SU-DHL-6 (cell line): ENCODE data around the gene HECW1.
A peak's percentile ranks its signal among the peaks of the same experiment; 100 is the strongest.
"Not testable (repeated sequence)": the region's sequence is repeated elsewhere in the genome, so short reads cannot be mapped to it uniquely, and the experiment has no call there.

ENCODE experiments used
- H2AFZ ChIP-seq: fragments of 200-600 bp; sonication (generic); 2 replicates; pipeline ENCODE4 v1.6.1; 2014; ENCODE audit warnings: low read depth, mild to moderate bottlenecking, moderate library complexity, mixed read lengths, antibody characterized with exemption, low read length; ENCODE audit not compliant: severe bottlenecking
- H3F3A ChIP-seq: fragments of 200-600 bp; shearing (Covaris generic); 2 replicates; pipeline ENCODE4 v1.6.0; 2016; ENCODE audit warnings: antibody characterized with exemption, mild to moderate bottlenecking; ENCODE audit not compliant: insufficient read depth
- H3K27ac ChIP-seq: fragments of 200-600 bp; sonication (generic); 2 replicates; pipeline ENCODE4 v1.5.1; 2016; ENCODE audit warnings: low read depth, mild to moderate bottlenecking, low read length, moderate library complexity, mixed read lengths
- H3K27me3 ChIP-seq: fragments of 200-600 bp; sonication (generic), shearing (Covaris generic); 2 replicates; pipeline ENCODE4 v1.6.0; 2014; ENCODE audit warnings: mild to moderate bottlenecking, low read length
- H3K36me3 ChIP-seq: fragments of 200-600 bp; sonication (generic); 2 replicates; pipeline ENCODE4 v1.6.1; 2014; ENCODE audit warnings: mild to moderate bottlenecking, low read length, mixed read lengths
- H3K4me2 ChIP-seq: fragments of 300-600, 200-600 bp; shearing (Covaris generic), sonication (generic); 2 replicates; pipeline ENCODE4 v1.6.0; 2014; ENCODE audit warnings: low read length, low read depth, mild to moderate bottlenecking; ENCODE audit not compliant: poor library complexity, severe bottlenecking
- H3K4me3 ChIP-seq: fragments of 200-600 bp; sonication (generic); 2 replicates; pipeline ENCODE4 v1.5.1; 2014; ENCODE audit warnings: antibody characterized with exemption, low read length, mild to moderate bottlenecking, mixed read lengths; ENCODE audit not compliant: insufficient read depth, poor library complexity, severe bottlenecking
- H3K79me2 ChIP-seq: fragments of 200-600 bp; sonication (generic); 2 replicates; pipeline ENCODE4 v1.6.1; 2014; ENCODE audit warnings: mild to moderate bottlenecking, low read length, moderate library complexity; ENCODE audit not compliant: insufficient read depth
- H3K9ac ChIP-seq: fragments of 200-600 bp; sonication (generic); 2 replicates; pipeline ENCODE4 v1.7.0; 2014; ENCODE audit warnings: mild to moderate bottlenecking, low read length
- H3K9me2 ChIP-seq: fragments of 200-600 bp; sonication (generic); replicated peaks from 2 replicates; pipeline ENCODE4 v1.6.1; 2014; ENCODE audit warnings: low read length; ENCODE audit not compliant: insufficient read depth
- H3K9me3 ChIP-seq: fragments of 200-600 bp; sonication (generic); 2 replicates; pipeline ENCODE4 v1.6.1; 2014; ENCODE audit warnings: low read length, mixed read lengths; ENCODE audit not compliant: insufficient read depth
- H4K20me1 ChIP-seq: fragments of 200-600 bp; sonication (generic); 2 replicates; pipeline ENCODE4 v1.6.1; 2014; ENCODE audit warnings: low read depth, mild to moderate bottlenecking, antibody characterized with exemption, low read length, moderate library complexity, mixed read lengths
- CTCF ChIP-seq: fragments of 200-600 bp; sonication (generic); IDR thresholded peaks from one replicate; pipeline ENCODE4 v1.5.1; 2017; ENCODE audit warnings: antibody characterized with exemption, mild to moderate bottlenecking, low read length, moderate library complexity; ENCODE audit not compliant: insufficient read depth, poor library complexity, severe bottlenecking
- EZH2phosphoT487 ChIP-seq: fragments of 200-600 bp; sonication (generic), shearing (Covaris generic); conservative IDR thresholded peaks from 2 replicates; pipeline ENCODE4 v1.6.1; 2018; ENCODE audit warnings: mild to moderate bottlenecking, antibody characterized with exemption, low read length, moderate library complexity, mixed read lengths

The HECW1 gene

GRCh38 chr7:43592326-43592725, 479.9 kb downstream of the HECW1 start:
- Histone ChIP-seq H3K27me3 (no peaks in the 10 kb centered on the region), H3K27ac (peak overlapping the region; percentile 16; the same call in 1 of the 2 replicates), H3K4me2 (peak overlapping the region; percentile 75), H3F3A (peaks cover 54% of the 10 kb centered on the region), H3K9me2 (no peaks in the 10 kb centered on the region), H3K36me3 (peaks cover 56% of the 10 kb centered on the region), H2AFZ (no peak overlapping the region), H3K9ac (no peak overlapping the region), H3K4me3 (no peak overlapping the region), H3K79me2 (peaks cover 100% of the 10 kb centered on the region), H3K9me3 (no peaks in the 10 kb centered on the region), H4K20me1 (peaks cover 96% of the 10 kb centered on the region)
- TF ChIP-seq CTCF (no peak), EZH2phosphoT487 (no peak)

GRCh38 chr7:43593010-43593409, 480.6 kb downstream of the HECW1 start:
- Histone ChIP-seq H3K27me3 (no peaks in the 10 kb centered on the region), H3K9ac (no peak overlapping the region), H2AFZ (no peak overlapping the region), H4K20me1 (peaks cover 93% of the 10 kb centered on the region), H3K9me3 (no peaks in the 10 kb centered on the region), H3K79me2 (peaks cover 100% of the 10 kb centered on the region), H3K36me3 (peaks cover 54% of the 10 kb centered on the region), H3F3A (peaks cover 48% of the 10 kb centered on the region), H3K27ac (no peak overlapping the region; the same call in 1 of the 2 replicates), H3K4me3 (no peak overlapping the region), H3K9me2 (no peaks in the 10 kb centered on the region), H3K4me2 (peak overlapping the region; percentile 75)
- no peak for TF ChIP-seq CTCF
- no peak for TF ChIP-seq EZH2phosphoT487

GRCh38 chr7:43594020-43594419, 481.6 kb downstream of the HECW1 start:
- Histone ChIP-seq H4K20me1 (peaks cover 89% of the 10 kb centered on the region), H3K9me2 (no peaks in the 10 kb centered on the region), H3K4me3 (no peak overlapping the region), H3K27ac (peak overlapping the region; percentile 6; the same call in 1 of the 2 replicates), H3K79me2 (peaks cover 100% of the 10 kb centered on the region), H2AFZ (no peak overlapping the region), H3K9me3 (no peaks in the 10 kb centered on the region), H3F3A (peaks cover 42% of the 10 kb centered on the region), H3K27me3 (no peaks in the 10 kb centered on the region), H3K9ac (no peak overlapping the region), H3K36me3 (peaks cover 59% of the 10 kb centered on the region), H3K4me2 (peak overlapping the region; percentile 75)
- TF ChIP-seq CTCF = no peak
- TF ChIP-seq EZH2phosphoT487 = no peak

- Histone ChIP-seq H3K79me2 (peaks cover 100% of the 10 kb centered on the region), H3K36me3 (peaks cover 72% of the 10 kb centered on the region), H3F3A (peaks cover 40% of the 10 kb centered on the region), H4K20me1 (peaks cover 91% of the 10 kb centered on the region)
- H3K9ac ChIP-seq, H3K9me3 ChIP-seq, H3K9me2 ChIP-seq, H3K4me2 ChIP-seq, H2AFZ ChIP-seq, H3K4me3 ChIP-seq, H3K27me3 ChIP-seq, H3K27ac ChIP-seq: not testable (repeated sequence)
These were observed 484.0 kb downstream of the HECW1 start for GRCh38 chr7:43596426-43596825.
